ENCODE results near the gene HOXB5. TPM values are rescaled to one million over a fixed set of nuclear protein-coding genes. Genes with fewer than 3 reads are reported as not detected.

Gene HOXB5
- total and polyA plus RNA-seq, 2 of the 4 experiments (the other 2 are of a cell fraction), result 0.54 to 18.0 TPM

- H3K4me3 ChIP-seq (ENCODE audit: insufficient read depth, low read depth, low read length), result peak overlapping the region; percentile 91
- H3K9ac ChIP-seq (ENCODE audit: low read depth, low read length), result peak overlapping the region; percentile 100
- dilution Hi-C loops (cut with HindIII; ENCODE audit: low sequenced_read_pairs, unreplicated experiment) (no loop called here), in situ Hi-C loops (cut with MboI; ENCODE audit: low sequenced_read_pairs) (no loop called here), intact Hi-C loops (cut with micrococcal nuclease) (no loop called here)
- H2AFZ ChIP-seq (replicated peaks; ENCODE audit: low read length, poor library complexity), result no peak overlapping the region
- H4K8ac ChIP-seq (ENCODE audit: low read depth in 2 of 2, low read length in 2 of 2), result peak overlapping the region; percentile 96 to 99
- ChIA-PET CTCF (interaction anchor here (2.6 kb wide), 1 partner anchor 235 kb away, joined by 15 read pairs; no protein-coding TSS in a partner anchor), POLR2A (ENCODE audit: unreplicated experiment) (interaction anchor here (0.6 to 1.6 kb wide), 9 partner anchors 22 to 278 kb away, joined by 3 to 5 read pairs (median 4); no protein-coding TSS in a partner anchor)
- no peaks in the 10 kb centered on the region; the same call in 1 of the 2 replicates for H4K20me1 ChIP-seq (ENCODE audit: insufficient read depth, low read length)
- WGBS, 2 experiments (ENCODE audit: extremely low coverage in 2 of 2, insufficient read length in 1 of 2), result no CpG with 5 or more reads among the region's 34 CpGs
- DNase-seq (peak; percentile 41), ATAC-seq (ENCODE audit: low read depth) (no peak)
- peak overlapping the region; percentile 96 for H3K18ac ChIP-seq (ENCODE audit: low read depth, low read length)
- peak overlapping the region; percentile 92 for H2AK5ac ChIP-seq (ENCODE audit: low read depth, low read length)
- H4K5ac ChIP-seq (ENCODE audit: low read depth, low read length), result peak overlapping the region; percentile 96
- peak overlapping the region; percentile 99 for H3K23ac ChIP-seq (ENCODE audit: low read depth, low read length)
- no peaks in the 10 kb centered on the region for H3K79me1 ChIP-seq (ENCODE audit: low read depth in 1 of 2, low read length in 2 of 2)
- peak overlapping the region; percentile 99 for H4K91ac ChIP-seq (ENCODE audit: insufficient read depth, low read depth, low read length)
- TF ChIP-seq USF2 (IDR thresholded peaks at IDR 0.05; ENCODE audit: low read depth, low read length), result no peak
- TF ChIP-seq BHLHE40 (IDR thresholded peaks at IDR 0.05; ENCODE audit: low read depth, low read length), result 0 out of 2 replicates have a peak, but pooled peaks have one; percentile 3
- TF ChIP-seq SMC3 (IDR thresholded peaks at IDR 0.05; ENCODE audit: low read depth, low read length), result no peak
- TF ChIP-seq CHD1 (IDR thresholded peaks at IDR 0.05; ENCODE audit: low read depth, low read length), result peak; percentile 87
- TF ChIP-seq MAZ (IDR thresholded peaks at IDR 0.05; ENCODE audit: borderline replicate concordance, low read depth, low read length), result peak; percentile 30; the same call in 1 of the 2 replicates
- H2AK9ac ChIP-seq (replicated peaks; ENCODE audit: low read depth, low read length, poor library complexity), result peak overlapping the region; percentile 90
- H3K9me1 ChIP-seq (ENCODE audit: insufficient read depth, low read length), result no peaks in the 10 kb centered on the region; the same call in 1 of the 2 replicates
- H3K56ac ChIP-seq (ENCODE audit: extremely low read depth, insufficient read depth, low read length), result peak overlapping the region; percentile 100
- peak overlapping the region; percentile 99 for H3K4ac ChIP-seq (ENCODE audit: low read depth, low read length)
- H2BK15ac ChIP-seq (ENCODE audit: low read depth, low read length), result peak overlapping the region; percentile 95; the same call in 2 of the 3 replicates
- peak overlapping the region; percentile 97 for H2BK120ac ChIP-seq (ENCODE audit: low read depth, low read length)
- no peaks in the 10 kb centered on the region for H3K9me3 ChIP-seq (ENCODE audit: control insufficient read depth, insufficient read depth, low read length)
- peaks cover 12% of the 10 kb centered on the region for H3K4me1 ChIP-seq (ENCODE audit: control insufficient read depth, insufficient read depth, low read length)
- H3K27ac ChIP-seq (ENCODE audit: insufficient read depth, low read length), result peak overlapping the region; percentile 99
- H3K4me2 ChIP-seq (ENCODE audit: low read depth, low read length), result peak overlapping the region; percentile 98
- H3K36me3 ChIP-seq (ENCODE audit: control insufficient read depth, insufficient read depth, low read length), result peaks cover 17% of the 10 kb centered on the region; the same call in 1 of the 2 replicates
- peak overlapping the region; percentile 99 for H3K14ac ChIP-seq (replicated peaks; ENCODE audit: low read depth, low read length)
- no peaks in the 10 kb centered on the region for H3K27me3 ChIP-seq (ENCODE audit: control insufficient read depth, insufficient read depth, low read length)
- H2BK20ac ChIP-seq (ENCODE audit: low read depth, low read length), result peak overlapping the region; percentile 84
- H2BK5ac ChIP-seq (ENCODE audit: low read depth, low read length, poor library complexity, severe bottlenecking), result peak overlapping the region; percentile 99
- BruUV-seq (replicated peaks), result no TSS peak
Measured at GRCh38 chr17:48586355-48587258, 7.0 kb downstream of the HOXB5 start.
